Astrocyte (in vitro differentiated cells and primary cell): ENCODE measurements around the gene FZD10. TPM values are rescaled to one million over a fixed set of nuclear protein-coding genes. Genes with fewer than 3 reads are reported as not detected.

Experiments
- DNase-seq: peaks from one replicate; pipeline ENCODE4 v3.0.0-alpha.2; 2010; ENCODE audit warnings: low read depth
- FAIRE-seq: peaks from 2 replicates; lab custom pipeline; 2011; peaks lifted over from hg19 to GRCh38; lab: Jason Lieb, UNC
- H2AFZ ChIP-seq: 2 replicates; pipeline ENCODE4 v1.6.0; 2012; ENCODE audit warnings: low read depth, low read length, inconsistent platforms
- H3K27ac ChIP-seq: 2 replicates; pipeline ENCODE4 v1.5.1; 2011; ENCODE audit warnings: low read depth, low read length, inconsistent platforms
- H3K27me3 ChIP-seq: 2 replicates; pipeline ENCODE4 v1.6.0; 2011; ENCODE audit warnings: low read length, inconsistent platforms; ENCODE audit not compliant: insufficient read depth
- H3K36me3 ChIP-seq: 2 replicates; pipeline ENCODE4 v1.5.1; 2011; ENCODE audit warnings: low read length, inconsistent platforms; ENCODE audit not compliant: insufficient read depth
- H3K4me1 ChIP-seq: 2 replicates; pipeline ENCODE4 v1.5.1; 2011; ENCODE audit warnings: low read length, inconsistent platforms; ENCODE audit not compliant: insufficient read depth
- H3K4me2 ChIP-seq: 2 replicates; pipeline ENCODE4 v1.6.0; 2012; ENCODE audit warnings: low read length, inconsistent platforms
- H3K4me3 ChIP-seq: 2 replicates; pipeline ENCODE4 v1.5.1; 2011; ENCODE audit warnings: low read depth, mild to moderate bottlenecking, low read length, inconsistent platforms; ENCODE audit not compliant: insufficient read depth
- H3K79me2 ChIP-seq: 2 replicates; pipeline ENCODE4 v1.6.0; 2012; ENCODE audit warnings: mild to moderate bottlenecking, low read length, inconsistent platforms; ENCODE audit not compliant: insufficient read depth
- H3K9ac ChIP-seq: 2 replicates; pipeline ENCODE4 v1.6.0; 2012; ENCODE audit warnings: mild to moderate bottlenecking, low read length, inconsistent platforms
- H3K9me3 ChIP-seq: 2 replicates; pipeline ENCODE4 v1.5.1; 2012; ENCODE audit warnings: low read depth, mild to moderate bottlenecking, low read length, inconsistent platforms; ENCODE audit not compliant: insufficient read depth
- H4K20me1 ChIP-seq: 2 replicates; pipeline ENCODE4 v1.6.0; 2012; ENCODE audit warnings: low read length, inconsistent platforms; ENCODE audit not compliant: insufficient read depth
- H3K27ac Mint-ChIP-seq: one replicate; pipeline ENCODE4 v1.8.0; 2021; ENCODE audit warnings: mild to moderate bottlenecking, mixed read lengths; ENCODE audit not compliant: unreplicated experiment
- H3K27me3 Mint-ChIP-seq: one replicate; pipeline ENCODE4 v1.8.0; 2021; ENCODE audit warnings: low read depth, mixed read lengths; ENCODE audit not compliant: unreplicated experiment
- H3K36me3 Mint-ChIP-seq: one replicate; pipeline ENCODE4 v1.8.0; 2021; ENCODE audit warnings: low read depth, mixed read lengths; ENCODE audit not compliant: unreplicated experiment
- H3K4me1 Mint-ChIP-seq: one replicate; pipeline ENCODE4 v1.8.0; 2021; ENCODE audit warnings: low read depth, mixed read lengths; ENCODE audit not compliant: unreplicated experiment
- H3K4me3 Mint-ChIP-seq: one replicate; pipeline ENCODE4 v1.8.0; 2021; ENCODE audit warnings: mild to moderate bottlenecking, moderate library complexity, mixed read lengths; ENCODE audit not compliant: unreplicated experiment
- H3K9me3 Mint-ChIP-seq: one replicate; pipeline ENCODE4 v1.8.0; 2021; ENCODE audit warnings: mild to moderate bottlenecking, mixed read lengths; ENCODE audit not compliant: unreplicated experiment
- CTCF ChIP-seq: IDR thresholded peaks from 2 replicates; pipeline ENCODE4 v1.5.1; 2011; ENCODE audit warnings: low read depth, mild to moderate bottlenecking, inconsistent platforms, low read length, moderate library complexity; ENCODE audit not compliant: insufficient read depth
- EZH2 ChIP-seq: IDR thresholded peaks from 2 replicates; pipeline ENCODE4 v1.6.1; 2012; ENCODE audit warnings: mild to moderate bottlenecking, low read length, inconsistent platforms; ENCODE audit not compliant: insufficient read depth
- total RNA-seq: library from RNA; stranded (reverse); gene quantifications from 2 replicates; pipeline ENCODE4 v1.2.1, GENCODE V29; 2021

FZD10 gene
- total RNA-seq, 1 donor from 2014 or later, result not detected

- FAIRE-seq, result no peak
- Mint-ChIP-seq H3K4me1 (no peaks in the 10 kb centered on the region), H3K27me3 (no peaks in the 10 kb centered on the region), H3K36me3 (no peaks in the 10 kb centered on the region), H3K9me3 (peaks cover 16% of the 10 kb centered on the region), H3K4me3 (no peak overlapping the region), H3K27ac (no peak overlapping the region)
- no peak for TF ChIP-seq CTCF
- TF ChIP-seq EZH2, result no peak
- H3K36me3 ChIP-seq, result no peaks in the 10 kb centered on the region
- H2AFZ ChIP-seq, result no peak overlapping the region
- DNase-seq, result no peak
- H3K4me2 ChIP-seq, result no peak overlapping the region
- no peaks in the 10 kb centered on the region for H4K20me1 ChIP-seq
- no peaks in the 10 kb centered on the region for H3K27me3 ChIP-seq
- no peaks in the 10 kb centered on the region for H3K79me2 ChIP-seq
- H3K27ac ChIP-seq, result no peak overlapping the region
- no peaks in the 10 kb centered on the region for H3K9me3 ChIP-seq
- no peak overlapping the region for H3K4me3 ChIP-seq
- H3K4me1 ChIP-seq, result no peaks in the 10 kb centered on the region
- H3K9ac ChIP-seq, result no peak overlapping the region
These were observed 14.2 kb upstream of the FZD10 start for GRCh38 chr12:130147875-130148596.

- Histone ChIP-seq H3K4me2 (no peak overlapping the region), H3K9me3 (no peaks in the 10 kb centered on the region), H3K27ac (no peak overlapping the region), H3K36me3 (no peaks in the 10 kb centered on the region), H3K9ac (no peak overlapping the region), H3K27me3 (peaks cover 5% of the 10 kb centered on the region), H3K4me1 (no peaks in the 10 kb centered on the region), H4K20me1 (no peaks in the 10 kb centered on the region), H3K4me3 (no peak overlapping the region), H3K79me2 (no peaks in the 10 kb centered on the region), H2AFZ (no peak overlapping the region)
- Mint-ChIP-seq H3K36me3 (no peaks in the 10 kb centered on the region), H3K4me1 (no peaks in the 10 kb centered on the region), H3K4me3 (no peak overlapping the region), H3K9me3 (peaks cover 10% of the 10 kb centered on the region), H3K27me3 (no peaks in the 10 kb centered on the region), H3K27ac (no peak overlapping the region)
- DNase-seq, result no peak
- no peak for FAIRE-seq
- TF ChIP-seq CTCF (no peak), EZH2 (no peak)
These were observed 10.4 kb upstream of the FZD10 start for GRCh38 chr12:130151846-130152245.

GRCh38 chr12:130152386-130152785 is 9.9 kb upstream of the FZD10 start:
- no peaks in the 10 kb centered on the region for H3K36me3 ChIP-seq
- H3K79me2 ChIP-seq, result no peaks in the 10 kb centered on the region
- no peaks in the 10 kb centered on the region for H4K20me1 ChIP-seq
- no peaks in the 10 kb centered on the region for H3K4me1 ChIP-seq
- H3K27ac Mint-ChIP-seq, result no peak overlapping the region
- H3K4me3 ChIP-seq, result no peak overlapping the region
- no peaks in the 10 kb centered on the region for H3K9me3 ChIP-seq
- H3K9ac ChIP-seq, result no peak overlapping the region
- H3K27me3 Mint-ChIP-seq, result no peaks in the 10 kb centered on the region
- TF ChIP-seq CTCF (no peak), EZH2 (no peak)
- H3K36me3 Mint-ChIP-seq, result no peaks in the 10 kb centered on the region
- peaks cover 5% of the 10 kb centered on the region for H3K27me3 ChIP-seq
- FAIRE-seq (no peak), DNase-seq (no peak)
- no peak overlapping the region for H3K27ac ChIP-seq
- peaks cover 7% of the 10 kb centered on the region for H3K9me3 Mint-ChIP-seq
- H2AFZ ChIP-seq, result no peak overlapping the region
- no peak overlapping the region for H3K4me2 ChIP-seq
- no peak overlapping the region for H3K4me3 Mint-ChIP-seq
- H3K4me1 Mint-ChIP-seq, result no peaks in the 10 kb centered on the region
